Activated naive CD8-positive, alpha-beta T cell (primary cell): ENCODE results near the gene MATN3.

Experiments used
- H3K27ac Mint-ChIP-seq: one replicate; pipeline ENCODE4 v1.8.0; 2021; ENCODE audit warnings: mixed read lengths
- H3K27me3 Mint-ChIP-seq: one replicate; pipeline ENCODE4 v1.8.0; 2021; ENCODE audit warnings: mixed read lengths
- H3K36me3 Mint-ChIP-seq: one replicate; pipeline ENCODE4 v1.8.0; 2021; ENCODE audit warnings: mixed read lengths
- H3K4me1 Mint-ChIP-seq: one replicate; pipeline ENCODE4 v1.8.0; 2021; ENCODE audit warnings: low read depth, mixed read lengths
- H3K4me3 Mint-ChIP-seq: one replicate; pipeline ENCODE4 v1.8.0; 2021; ENCODE audit warnings: mild to moderate bottlenecking, mixed read lengths
- H3K9me3 Mint-ChIP-seq: one replicate; pipeline ENCODE4 v1.8.0; 2021; ENCODE audit warnings: low read depth, mixed read lengths

MATN3 gene

DNA sequence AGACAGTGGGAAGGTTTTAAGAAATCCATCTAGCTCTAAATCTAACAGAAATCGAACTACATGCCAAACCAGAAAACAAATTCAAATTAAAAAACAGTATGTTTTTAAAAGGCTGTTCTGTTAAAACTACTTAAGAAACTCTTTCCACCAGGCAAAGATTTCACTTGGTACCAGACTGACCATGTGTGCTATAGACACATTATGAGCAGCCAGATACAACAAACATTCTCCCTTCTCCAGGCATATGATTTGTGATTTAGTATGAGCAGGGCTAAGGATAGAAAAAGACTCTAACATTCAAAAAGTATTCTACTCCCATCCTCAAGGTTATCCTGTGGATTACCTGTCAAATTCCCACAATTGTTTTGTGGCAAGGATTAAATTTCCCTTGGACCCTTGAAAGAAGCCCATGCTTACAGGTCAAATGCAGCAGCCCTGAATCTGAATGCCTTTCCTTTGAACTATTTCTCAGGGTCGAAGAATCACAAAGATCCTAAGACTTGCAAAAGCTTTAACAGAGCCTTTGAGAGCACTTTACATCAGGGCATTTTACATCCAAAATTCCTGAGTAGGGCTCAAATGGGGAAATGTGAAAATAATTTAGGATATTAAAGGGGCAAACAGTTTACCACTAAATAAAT is 68.1 kb downstream of the MATN3 start:
- H3K9me3 Mint-ChIP-seq = no peaks in the 10 kb centered on the region
- H3K27me3 Mint-ChIP-seq = no peaks in the 10 kb centered on the region
- peaks cover 9% of the 10 kb centered on the region for H3K36me3 Mint-ChIP-seq
- no peak overlapping the region for H3K4me3 Mint-ChIP-seq
- no peak overlapping the region for H3K27ac Mint-ChIP-seq
- no peaks in the 10 kb centered on the region for H3K4me1 Mint-ChIP-seq

DNA sequence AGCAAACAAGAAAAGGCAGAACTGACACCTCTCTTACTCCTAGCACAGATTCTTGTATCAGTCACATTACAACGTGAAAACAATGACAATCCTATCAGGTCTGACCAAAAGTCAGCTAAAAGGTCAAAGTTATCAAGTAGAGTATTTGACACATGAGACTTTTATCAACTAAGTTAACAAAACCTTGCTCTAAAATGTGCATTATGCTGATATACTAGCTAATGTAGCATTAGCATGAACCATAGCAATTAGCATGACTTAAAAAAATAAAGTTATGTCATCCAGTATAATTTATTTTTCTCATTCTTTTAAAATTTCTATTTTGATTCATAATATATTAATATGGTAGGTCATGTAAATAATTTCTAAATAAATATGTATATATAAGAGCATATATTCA is 69.3 kb downstream of the MATN3 start:
- Mint-ChIP-seq H3K4me1 (no peaks in the 10 kb centered on the region), H3K9me3 (no peaks in the 10 kb centered on the region), H3K27ac (no peak overlapping the region), H3K4me3 (no peak overlapping the region), H3K27me3 (no peaks in the 10 kb centered on the region), H3K36me3 (peaks cover 8% of the 10 kb centered on the region)

DNA sequence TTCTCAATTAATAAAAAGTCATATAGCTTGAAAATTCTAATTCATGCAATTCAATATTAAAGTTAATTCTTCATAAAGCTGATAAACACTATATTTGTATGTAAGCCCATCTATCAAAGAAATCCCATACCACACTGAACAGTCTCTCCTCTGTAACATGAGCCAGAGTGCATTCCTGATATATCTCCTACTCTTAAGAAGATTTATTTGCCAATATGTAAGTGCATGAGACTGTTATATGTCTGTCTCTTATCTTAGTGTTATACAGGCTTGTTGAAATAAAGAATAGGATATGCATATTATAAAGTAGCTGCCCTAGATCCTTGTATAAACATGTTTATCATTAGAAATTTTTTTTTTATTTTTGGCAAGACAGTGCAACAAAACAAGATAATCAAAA is 70.3 kb downstream of the MATN3 start:
- no peak overlapping the region for H3K4me3 Mint-ChIP-seq
- H3K36me3 Mint-ChIP-seq = peaks cover 12% of the 10 kb centered on the region
- H3K9me3 Mint-ChIP-seq = no peaks in the 10 kb centered on the region
- no peaks in the 10 kb centered on the region for H3K27me3 Mint-ChIP-seq
- no peak overlapping the region for H3K27ac Mint-ChIP-seq
- no peaks in the 10 kb centered on the region for H3K4me1 Mint-ChIP-seq
